Measurements from ENCODE around the gene CCDC117. TPM values are rescaled to one million over a fixed set of nuclear protein-coding genes. Genes with fewer than 3 reads are reported as not detected.
"Not testable (repeated sequence)": the region's sequence is repeated elsewhere in the genome, so short reads cannot be mapped to it uniquely, and the experiment has no call there.

The CCDC117 gene
- total RNA-seq, result 23.1 TPM
- long read RNA-seq, transcript CCDC117-201 (5 exons, 3,985 nt), result major isoform, 5 of 12 reads
- long read RNA-seq, partial matches to known transcripts, result 3 of 12 reads
- long read RNA-seq, other reads (novel, unspliced or antisense), result 4 of 12 reads

DNA sequence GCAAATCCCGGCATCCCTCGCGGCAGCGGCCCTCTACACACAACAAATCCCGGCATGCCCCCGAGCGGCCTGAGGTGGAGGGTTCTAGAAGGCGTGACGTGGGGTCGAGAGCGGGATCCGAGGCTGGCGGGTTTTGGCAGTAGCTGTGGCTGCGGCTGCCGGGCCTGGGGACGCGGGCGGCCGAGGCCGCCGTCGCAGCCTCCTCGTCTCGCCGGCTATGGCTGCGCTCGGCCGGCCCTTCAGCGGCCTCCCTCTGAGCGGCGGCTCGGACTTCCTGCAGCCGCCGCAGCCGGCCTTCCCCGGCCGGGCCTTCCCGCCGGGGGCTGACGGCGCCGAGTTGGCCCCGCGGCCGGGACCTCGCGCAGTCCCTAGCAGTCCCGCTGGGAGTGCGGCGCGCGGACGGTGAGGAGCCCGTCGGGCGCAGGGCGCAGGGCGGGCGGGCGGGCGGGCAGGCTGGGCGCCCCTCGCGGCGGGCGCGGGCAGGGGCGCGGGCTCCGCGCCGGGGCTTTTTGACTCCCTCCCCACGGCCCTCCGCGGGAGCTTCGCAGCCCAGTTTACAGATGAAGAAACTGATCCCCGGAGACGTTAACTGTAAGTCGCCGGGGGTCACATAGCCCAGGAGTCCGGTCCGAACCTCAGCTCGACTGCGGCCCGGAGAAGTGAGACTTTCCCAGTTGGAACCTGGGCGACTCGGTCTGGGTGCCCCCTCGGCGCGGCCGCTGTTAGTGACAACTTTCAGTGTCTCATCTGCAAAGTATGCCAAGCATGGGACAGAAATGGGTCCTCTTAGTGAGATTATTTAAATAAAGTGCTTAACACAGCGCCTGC is at the start of gene CCDC117:
Gene CCDC117, plus strand, starts transcription at position 63 of the 828 bp plus-strand sequence. Its CDS starts 155 bp downstream, at position 218.
- peak; percentile 96 for DNase-seq (ENCODE audit: low spot score)

DNA sequence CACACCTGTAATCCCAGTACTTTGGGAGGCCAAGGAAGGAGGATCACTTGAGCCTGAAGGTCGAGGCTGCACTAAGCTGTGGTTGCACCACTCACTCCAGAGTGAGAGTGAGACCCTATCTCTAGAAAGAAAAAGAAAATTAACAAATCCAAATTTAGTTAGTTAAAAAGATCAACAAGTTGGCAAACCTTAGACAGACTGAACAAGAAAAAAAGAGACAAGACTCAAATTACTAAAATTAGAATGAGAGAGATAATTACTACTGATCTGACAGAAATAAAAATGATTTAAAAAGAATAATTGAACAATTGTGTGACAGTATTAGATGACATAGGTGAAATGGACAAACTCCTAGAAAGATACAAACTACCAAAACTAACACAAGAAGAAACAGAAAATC is 44.5 kb upstream of the CCDC117 start:
- no peak for DNase-seq (ENCODE audit: low spot score)

- DNase-seq (ENCODE audit: low spot score), result no peak
Measured at GRCh38 chr22:28728621-28729313, 43.7 kb upstream of the CCDC117 start.

DNA sequence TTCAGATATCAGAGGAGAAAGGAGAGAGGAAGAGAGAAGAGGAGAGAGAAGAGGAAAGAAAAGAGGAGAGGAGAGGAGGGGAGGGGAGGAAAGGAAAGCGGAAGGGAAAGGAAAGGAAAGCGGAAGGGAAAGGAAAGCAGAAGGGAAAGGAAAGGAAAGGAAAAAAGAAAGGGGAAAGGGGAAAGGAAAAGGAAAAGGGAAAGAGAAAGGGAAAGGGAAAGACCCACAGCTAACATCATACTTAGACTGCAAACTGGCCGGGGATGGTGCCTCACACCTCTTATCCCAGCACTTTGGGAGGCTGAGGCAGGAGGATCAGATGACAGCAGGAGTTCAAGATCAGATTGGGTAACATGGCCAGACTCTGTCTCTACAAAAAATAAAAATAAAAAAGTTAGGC is 42.3 kb upstream of the CCDC117 start:
- no peak for DNase-seq (ENCODE audit: low spot score)

- DNase-seq (ENCODE audit: low spot score), result no peak
Measured at GRCh38 chr22:28734393-28734792, 38.1 kb upstream of the CCDC117 start.

DNA sequence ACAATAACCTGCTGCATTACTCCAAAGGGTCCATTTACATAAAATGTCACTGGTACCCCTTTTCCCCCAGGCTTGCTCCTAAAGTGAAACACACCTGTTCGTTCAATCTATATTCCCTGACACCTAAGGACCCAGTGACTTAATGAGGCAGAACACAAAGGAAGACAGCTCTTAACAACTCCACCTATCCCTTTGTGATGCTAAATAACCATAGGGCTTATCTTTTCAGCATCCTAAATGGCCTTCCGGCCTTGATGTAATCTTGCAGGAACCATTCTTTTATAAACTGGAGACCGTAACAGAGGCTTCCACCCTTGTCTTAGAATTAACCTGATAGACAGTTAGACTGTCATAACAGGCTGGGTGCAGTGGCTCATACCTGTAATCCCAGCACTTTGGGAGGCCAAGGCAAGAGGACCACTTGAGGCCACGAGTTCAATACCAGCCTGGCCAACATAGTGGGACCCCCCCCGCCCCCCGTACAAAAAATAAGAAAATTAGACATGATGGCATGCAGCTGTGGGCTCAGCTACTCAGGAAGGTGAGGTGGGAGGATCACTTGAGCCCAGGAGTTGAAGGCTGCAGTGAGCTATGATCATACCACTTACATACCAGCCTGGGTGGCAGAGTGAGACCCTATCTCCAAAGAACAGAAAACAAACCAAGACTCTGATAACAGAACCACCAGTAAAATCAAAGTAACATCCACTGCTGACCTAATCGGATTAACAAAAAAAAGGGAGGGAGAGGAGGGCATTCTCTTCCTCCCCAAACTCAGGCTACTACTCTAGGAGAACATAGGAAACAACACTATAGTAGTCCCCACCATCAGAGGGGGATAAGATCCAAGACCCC is 36.0 kb upstream of the CCDC117 start:
- DNase-seq (ENCODE audit: low spot score), result no peak

DNA sequence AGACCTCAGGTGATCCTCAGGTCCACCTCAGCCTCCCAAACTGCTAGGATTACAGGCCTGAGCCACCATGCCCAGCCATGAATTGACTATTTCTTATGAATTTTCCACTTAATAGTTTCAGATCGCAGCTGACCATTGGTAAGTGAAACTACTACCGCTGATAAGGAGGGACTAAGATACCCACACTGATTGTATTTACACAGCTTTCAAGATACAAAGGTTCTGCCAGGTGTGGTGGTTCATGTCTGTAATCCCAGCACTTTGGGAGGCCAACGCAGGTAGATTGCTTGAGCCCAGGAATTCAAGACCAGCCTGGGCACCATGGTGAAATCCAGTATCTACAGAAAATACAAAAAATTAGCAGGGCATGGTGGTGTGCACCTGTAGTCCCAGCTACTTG is 34.8 kb upstream of the CCDC117 start:
- no peak for DNase-seq (ENCODE audit: low spot score)

DNA sequence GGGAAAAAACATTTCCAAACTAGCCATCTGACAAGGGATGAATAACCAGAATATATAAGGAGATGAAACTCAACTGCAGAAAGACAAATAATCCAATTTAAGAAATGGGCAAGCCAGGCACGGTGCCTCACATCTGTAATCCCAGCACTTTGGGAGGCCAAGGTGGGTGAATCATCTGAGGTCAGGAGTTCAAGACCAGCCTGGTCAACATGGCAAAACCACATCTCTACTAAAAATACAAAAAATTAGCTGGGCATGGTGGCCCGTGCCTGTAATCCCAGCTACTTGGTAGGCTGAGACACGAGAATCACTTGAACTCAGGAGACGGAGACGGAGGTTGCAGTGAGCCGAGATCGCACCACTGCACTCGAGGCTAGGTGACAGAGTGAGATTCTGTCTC is 33.6 kb upstream of the CCDC117 start:
- DNase-seq (ENCODE audit: low spot score), result not testable (repeated sequence)

DNA sequence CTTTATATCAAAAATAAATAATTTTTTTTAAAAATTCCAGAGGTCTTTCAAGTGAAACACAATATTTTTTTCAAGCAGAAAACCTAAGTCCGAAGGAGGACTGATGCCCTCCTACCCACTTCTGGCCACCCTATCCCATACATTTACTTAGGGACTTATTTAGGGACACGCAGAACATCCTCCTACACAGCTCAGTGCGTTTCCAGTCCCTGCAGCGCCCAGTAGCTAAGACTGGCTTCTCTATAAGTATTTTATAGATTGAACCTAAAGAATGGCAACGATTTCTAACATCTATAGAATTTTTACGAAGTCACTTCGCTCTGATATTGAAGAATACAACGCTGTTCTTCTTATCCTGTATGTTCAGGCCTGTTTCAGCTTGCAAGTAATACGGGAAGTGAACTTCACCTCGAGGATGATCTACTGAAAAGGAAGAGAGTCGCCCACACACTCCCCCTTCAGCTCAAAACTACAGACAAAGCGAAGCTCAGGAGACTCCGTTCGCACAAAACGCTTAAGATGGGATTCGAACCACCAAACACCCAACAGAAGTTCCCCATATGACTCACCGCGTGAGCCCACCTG is 31.2 kb upstream of the CCDC117 start:
- no peak for DNase-seq (ENCODE audit: low spot score)

GRCh38 chr22:28741785-28742561 is 30.5 kb upstream of the CCDC117 start, which contains the start of the genes CHEK2 and HSCB:
CHEK2 (minus strand) TSS chr22:28741820; CDS start chr22:28734721, 7,099 bp downstream.
HSCB (plus strand) TSS chr22:28742039; CDS start chr22:28742096, 57 bp downstream.
- DNase-seq (ENCODE audit: low spot score), result peak; percentile 98

DNA sequence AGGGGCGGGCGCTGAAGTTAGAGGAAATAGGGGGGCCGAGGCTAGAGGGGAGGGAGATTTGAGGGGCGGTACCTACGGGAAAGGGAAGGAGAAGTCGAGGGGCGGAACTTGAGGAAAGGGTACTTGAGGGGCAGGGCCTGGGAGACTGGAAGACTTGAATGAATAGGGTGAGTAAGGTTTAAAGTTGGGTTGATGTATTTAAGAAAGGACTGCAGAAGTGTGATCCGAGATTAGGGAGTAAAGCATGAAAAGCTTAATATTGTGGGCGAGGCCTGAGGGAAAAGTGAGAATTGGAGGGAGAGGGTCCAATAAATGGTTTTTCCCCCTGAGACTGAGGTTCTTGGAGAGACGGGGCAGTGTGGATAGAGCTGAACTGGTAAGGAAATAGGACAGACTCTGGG is 29.9 kb upstream of the CCDC117 start:
- DNase-seq (ENCODE audit: low spot score), result no peak

- no peak for DNase-seq (ENCODE audit: low spot score)
Measured at GRCh38 chr22:28743852-28744251, 28.6 kb upstream of the CCDC117 start.

DNA sequence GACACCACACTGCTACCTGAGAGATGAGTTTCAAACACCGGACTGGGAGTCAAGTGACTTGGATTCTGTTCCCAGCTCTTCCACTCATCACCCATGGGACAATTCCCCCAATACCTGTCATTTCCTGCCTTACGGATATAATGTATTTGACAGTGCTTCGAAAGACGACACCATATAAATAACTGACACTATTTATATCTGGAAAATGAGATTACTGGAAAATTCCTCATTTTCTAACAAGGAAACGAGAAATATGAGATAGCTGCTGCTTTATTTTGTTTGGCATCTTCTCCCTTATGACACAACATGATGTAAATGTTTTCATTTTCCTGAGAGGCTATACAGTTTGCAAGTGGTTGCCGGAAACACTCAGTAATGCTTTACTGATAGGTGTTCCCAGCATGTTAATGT is 22.0 kb upstream of the CCDC117 start:
- no peak for DNase-seq (ENCODE audit: low spot score)

DNA sequence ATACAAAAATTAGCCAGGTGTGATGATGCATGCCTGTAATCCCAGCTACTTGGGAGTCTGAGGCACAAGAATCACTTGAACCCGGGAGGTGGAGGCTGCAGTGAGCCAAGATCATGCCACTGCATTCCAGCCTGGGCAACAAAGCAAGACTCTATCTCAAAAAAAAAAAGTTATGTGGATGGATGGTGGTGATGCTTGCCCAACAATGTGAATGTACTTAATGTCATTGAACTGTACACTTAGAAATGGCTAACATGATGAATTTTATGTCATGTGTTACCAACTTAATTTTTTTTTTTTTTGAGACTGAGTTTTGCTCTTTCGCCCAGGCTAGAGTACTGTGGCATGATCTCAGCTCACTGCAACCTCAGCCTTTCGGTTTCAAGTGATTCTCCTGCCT is 18.0 kb upstream of the CCDC117 start:
- DNase-seq (ENCODE audit: low spot score), result not testable (repeated sequence)

- DNase-seq (ENCODE audit: low spot score), result no peak
Measured at GRCh38 chr22:28759861-28760560, 12.5 kb upstream of the CCDC117 start.

GRCh38 chr22:28761449-28761755 is 11.1 kb upstream of the CCDC117 start:
- no peak for DNase-seq (ENCODE audit: low spot score)

- DNase-seq (ENCODE audit: low spot score), result not testable (repeated sequence)
Measured at GRCh38 chr22:28762000-28762399, 10.5 kb upstream of the CCDC117 start.

DNA sequence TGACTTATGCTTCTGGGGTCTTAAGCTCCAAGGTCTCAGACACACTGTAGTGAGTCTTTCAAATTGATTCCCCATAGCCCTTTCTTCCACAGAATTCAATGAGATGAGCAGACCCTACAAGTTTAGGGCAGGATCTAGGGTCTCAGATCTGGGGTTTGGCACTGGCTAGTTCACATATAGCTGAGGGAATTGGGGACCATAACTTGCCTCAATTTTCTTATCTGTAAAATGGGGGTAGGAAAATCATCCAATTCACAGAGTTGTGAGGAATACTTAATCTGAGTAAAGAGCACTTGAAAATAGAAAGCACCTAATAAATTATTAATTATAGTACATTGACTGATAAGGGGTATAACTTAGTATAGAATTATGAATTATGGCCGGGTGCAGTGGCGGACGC is 5.9 kb upstream of the CCDC117 start:
- DNase-seq (ENCODE audit: low spot score), result no peak

GRCh38 chr22:28768701-28769393 is 3.6 kb upstream of the CCDC117 start:
- no peak for DNase-seq (ENCODE audit: low spot score)
